Loucy (cell line): Measurements from ENCODE around the gene KIF26A.

Experiments
- H2AFZ ChIP-seq: fragments of 200-600 bp; sonication (generic); 2 replicates; pipeline ENCODE4 v1.6.0; 2016; ENCODE audit warnings: antibody characterized with exemption, mild to moderate bottlenecking, low read length, moderate library complexity
- H3F3A ChIP-seq: fragments of 200-600 bp; 2 replicates; pipeline ENCODE4 v1.6.0; 2016; ENCODE audit warnings: antibody characterized with exemption, low read depth, mild to moderate bottlenecking
- H3K27me3 ChIP-seq: fragments of 200-600 bp; sonication (generic); 2 replicates; pipeline ENCODE4 v1.6.1; 2014; ENCODE audit warnings: low read length, mild to moderate bottlenecking; ENCODE audit not compliant: insufficient read depth, poor library complexity, severe bottlenecking
- H3K36me3 ChIP-seq: fragments of 200-600 bp; sonication (generic); 2 replicates; pipeline ENCODE4 v1.6.1; 2016; ENCODE audit warnings: low read length; ENCODE audit not compliant: insufficient read depth
- H3K4me1 ChIP-seq: fragments of 200-600 bp; sonication (generic); 2 replicates; pipeline ENCODE4 v1.5.1; 2014; ENCODE audit warnings: low read length, mild to moderate bottlenecking; ENCODE audit not compliant: insufficient read depth, poor library complexity, severe bottlenecking
- H3K4me2 ChIP-seq: fragments of 200-600 bp; sonication (generic); 2 replicates; pipeline ENCODE4 v1.6.0; 2014; ENCODE audit warnings: antibody characterized with exemption, low read length, low read depth, mild to moderate bottlenecking; ENCODE audit not compliant: poor library complexity, severe bottlenecking
- H3K4me3 ChIP-seq: fragments of 200-600 bp; sonication (generic); 2 replicates; pipeline ENCODE4 v1.5.1; 2014; ENCODE audit warnings: low read length, mild to moderate bottlenecking, mixed read lengths; ENCODE audit not compliant: poor library complexity, severe bottlenecking
- H3K79me2 ChIP-seq: fragments of 200-600 bp; sonication (generic); 2 replicates; pipeline ENCODE4 v1.6.1; 2014; ENCODE audit warnings: low read length; ENCODE audit not compliant: insufficient read depth
- H3K9ac ChIP-seq: fragments of 200-600 bp; sonication (generic); 2 replicates; pipeline ENCODE4 v1.6.0; 2014; ENCODE audit warnings: mild to moderate bottlenecking, low read depth, low read length, moderate library complexity; ENCODE audit not compliant: poor library complexity, severe bottlenecking
- H3K9me2 ChIP-seq: fragments of 200-600 bp; sonication (generic); replicated peaks from 2 replicates; pipeline ENCODE4 v1.6.1; 2016; ENCODE audit warnings: low read depth, low read length, mixed read lengths
- H3K9me3 ChIP-seq: fragments of 200-600 bp; sonication (generic); 2 replicates; pipeline ENCODE4 v1.6.1; 2014; ENCODE audit warnings: mild to moderate bottlenecking, antibody characterized with exemption, low read length, low read depth; ENCODE audit not compliant: insufficient read depth
- H4K20me1 ChIP-seq: fragments of 200-600 bp; sonication (generic); 2 replicates; pipeline ENCODE4 v1.6.0; 2014; ENCODE audit warnings: antibody characterized with exemption, low read length, mild to moderate bottlenecking; ENCODE audit not compliant: insufficient read depth, poor library complexity, severe bottlenecking
- CTCF ChIP-seq: fragments of 200-600 bp; sonication (generic); conservative IDR thresholded peaks from 2 replicates; pipeline ENCODE4 v1.5.1; 2014; ENCODE audit warnings: mild to moderate bottlenecking, antibody characterized with exemption, low read length
- EZH2phosphoT487 ChIP-seq: fragments of 200-600 bp; IDR thresholded peaks from 2 replicates; pipeline ENCODE4 v1.6.1; 2018; ENCODE audit warnings: antibody characterized with exemption, mild to moderate bottlenecking, moderate library complexity, borderline replicate concordance

Gene KIF26A

GRCh38 chr14:104119119-104119487 is 19.3 kb upstream of the KIF26A start:
- Histone ChIP-seq H4K20me1 (no peaks in the 10 kb centered on the region), H3F3A (no peaks in the 10 kb centered on the region), H3K79me2 (no peaks in the 10 kb centered on the region), H3K9me3 (peaks cover 3% of the 10 kb centered on the region; the same call in 1 of the 2 replicates), H3K4me1 (no peaks in the 10 kb centered on the region), H2AFZ (no peak overlapping the region), H3K4me3 (no peak overlapping the region), H3K27me3 (no peaks in the 10 kb centered on the region), H3K36me3 (no peaks in the 10 kb centered on the region), H3K4me2 (no peak overlapping the region), H3K9me2 (no peaks in the 10 kb centered on the region), H3K9ac (no peak overlapping the region)
- TF ChIP-seq CTCF: no peak
- TF ChIP-seq EZH2phosphoT487: no peak

- Histone ChIP-seq H4K20me1 (no peaks in the 10 kb centered on the region), H3K27me3 (no peaks in the 10 kb centered on the region), H2AFZ (no peak overlapping the region), H3K79me2 (no peaks in the 10 kb centered on the region), H3K9me3 (peaks cover 3% of the 10 kb centered on the region; the same call in 1 of the 2 replicates), H3K9me2 (no peaks in the 10 kb centered on the region), H3K9ac (no peak overlapping the region), H3K4me3 (no peak overlapping the region), H3K4me2 (no peak overlapping the region), H3K4me1 (no peaks in the 10 kb centered on the region), H3F3A (no peaks in the 10 kb centered on the region), H3K36me3 (no peaks in the 10 kb centered on the region)
- no peak for TF ChIP-seq EZH2phosphoT487
- no peak for TF ChIP-seq CTCF
Measured at GRCh38 chr14:104119488-104120251, 18.7 kb upstream of the KIF26A start.

GRCh38 chr14:104120281-104120741 is 18.1 kb upstream of the KIF26A start:
- H2AFZ ChIP-seq: no peak overlapping the region
- H3K79me2 ChIP-seq: no peaks in the 10 kb centered on the region
- no peak overlapping the region for H3K4me3 ChIP-seq
- H3K9me2 ChIP-seq: no peaks in the 10 kb centered on the region
- no peaks in the 10 kb centered on the region for H4K20me1 ChIP-seq
- no peak for TF ChIP-seq EZH2phosphoT487
- no peak for TF ChIP-seq CTCF
- H3K36me3 ChIP-seq: no peaks in the 10 kb centered on the region
- no peak overlapping the region for H3K4me2 ChIP-seq
- H3F3A ChIP-seq: no peaks in the 10 kb centered on the region
- H3K27me3 ChIP-seq: no peaks in the 10 kb centered on the region
- peaks cover 6% of the 10 kb centered on the region; the same call in 1 of the 2 replicates for H3K9me3 ChIP-seq
- H3K4me1 ChIP-seq: no peaks in the 10 kb centered on the region
- no peak overlapping the region for H3K9ac ChIP-seq
